Activated CD8-positive, alpha-beta T cell treated with anti-CD3 and anti-CD28 coated beads for 36 hours (primary cell): ENCODE measurements around the gene BET1L. TPM values are rescaled to one million over a fixed set of nuclear protein-coding genes. Genes with fewer than 3 reads are reported as not detected.
"Not testable (repeated sequence)": the region's sequence is repeated elsewhere in the genome, so short reads cannot be mapped to it uniquely, and the experiment has no call there.

Source experiments
- ATAC-seq: fragments of 200-7000 bp; cut with Tn5 transposase; one replicate; pipeline ENCODE4 v1.10.0; 2021; ENCODE audit warnings: mild to moderate bottlenecking, moderate library complexity
- CTCF ChIA-PET: fragments of 350-600 bp; sonication (Branson Sonifier 250); formaldehyde crosslinking; loops from one replicate; lab custom pipeline; 2021; ENCODE audit warnings: antibody characterized with exemption; lab: Charles Lee
- POLR2A ChIA-PET: fragments of 350-600 bp; sonication (Branson Sonifier 250); formaldehyde crosslinking; loops from one replicate; lab custom pipeline; 2021; ENCODE audit warnings: antibody characterized with exemption; lab: Charles Lee
- DNase-seq: peaks from one replicate; pipeline ENCODE4 v3.0.0-alpha.2; 2020
- H3K27ac Mint-ChIP-seq: one replicate; pipeline ENCODE4 v1.8.0; 2021; ENCODE audit warnings: mild to moderate bottlenecking, mixed read lengths
- H3K27me3 Mint-ChIP-seq: one replicate; pipeline ENCODE4 v1.8.0; 2021; ENCODE audit warnings: mixed read lengths
- H3K36me3 Mint-ChIP-seq: one replicate; pipeline ENCODE4 v1.8.0; 2021; ENCODE audit warnings: low read depth, mixed read lengths
- H3K4me1 Mint-ChIP-seq: one replicate; pipeline ENCODE4 v1.8.0; 2021; ENCODE audit warnings: low read depth, mixed read lengths
- H3K4me3 Mint-ChIP-seq: one replicate; pipeline ENCODE4 v1.8.0; 2021; ENCODE audit warnings: mild to moderate bottlenecking, moderate library complexity, mixed read lengths
- H3K9me3 Mint-ChIP-seq: one replicate; pipeline ENCODE4 v1.8.0; 2021; ENCODE audit warnings: mixed read lengths
- intact Hi-C: fragments of 100-400 bp; cut with micrococcal nuclease; formaldehyde crosslinking; loops from one replicate; pipeline ENCODE4 v1.10.0; 2022
- total RNA-seq, 2 experiments: library from RNA; stranded (reverse); gene quantifications; one replicate each; pipeline ENCODE4 v1.2.3, GENCODE V29; 2021
- TF ChIP-seq, protein P1 (sequence below): fragments of 200-600 bp; IDR thresholded peaks from one replicate; pipeline ENCODE4 v1.8.0; 2022; ENCODE audit warnings: antibody characterized with exemption, mild to moderate bottlenecking

The BET1L gene
- total RNA-seq, 2 experiments from 2014 or later: 58.4 to 68.9 TPM

DNA sequence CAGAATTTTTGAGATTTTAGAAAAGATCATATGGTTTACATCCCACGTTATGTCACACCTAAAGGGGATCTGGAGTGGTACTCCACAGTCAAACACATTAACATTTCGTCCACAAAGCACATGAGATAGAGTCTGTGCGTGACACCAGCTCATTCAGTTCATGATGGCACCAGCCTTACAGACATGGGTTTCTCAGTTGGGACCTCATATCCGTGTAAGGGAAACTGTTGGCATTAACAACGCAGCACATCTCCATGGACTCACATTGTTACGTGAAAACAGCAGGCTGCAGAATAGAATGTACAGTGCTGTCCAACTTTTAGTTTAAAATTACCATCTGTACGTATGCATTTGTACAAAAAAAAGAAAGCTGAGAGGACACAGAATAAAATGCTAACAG, 14.3 kb upstream of the BET1L start:
- intact Hi-C loops: no loop called here
- CTCF ChIA-PET: interaction anchor here (0.6 to 2.7 kb wide), 2 partner anchors 30 to 298 kb away, joined by 3 to 14 read pairs; no protein-coding TSS in a partner anchor

DNA sequence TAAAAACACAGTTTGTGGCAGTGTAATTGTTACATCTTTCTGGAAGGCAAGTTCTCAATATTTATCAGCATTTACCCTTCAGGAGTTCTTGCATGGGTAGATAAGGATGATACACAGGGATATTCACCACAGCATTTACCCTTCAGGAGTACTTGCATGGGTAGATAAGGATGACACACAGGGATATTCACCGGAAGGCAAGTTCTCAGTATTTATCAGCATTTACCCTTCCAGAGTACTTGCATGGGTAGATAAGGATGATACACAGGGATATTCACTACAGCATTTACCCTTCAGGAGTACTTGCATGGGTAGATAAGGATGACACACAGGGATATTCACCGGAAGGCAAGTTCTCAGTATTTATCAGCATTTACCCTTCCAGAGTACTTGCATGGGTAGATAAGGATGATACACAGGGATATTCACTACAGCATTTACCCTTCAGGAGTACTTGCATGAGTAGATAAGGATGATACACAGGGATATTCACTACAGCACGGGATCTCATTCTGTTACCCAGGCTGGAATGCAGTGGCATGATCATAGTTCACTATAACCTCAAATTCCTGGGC, 13.5 kb upstream of the BET1L start:
- H3K4me1 Mint-ChIP-seq: peaks cover 13% of the 10 kb centered on the region
- intact Hi-C loops, H3K9me3 Mint-ChIP-seq, H3K4me3 Mint-ChIP-seq, DNase-seq, ATAC-seq, H3K27ac Mint-ChIP-seq, H3K27me3 Mint-ChIP-seq: not testable (repeated sequence)
- ChIA-PET CTCF (interaction anchor here (0.6 to 2.7 kb wide), 2 partner anchors 30 to 299 kb away, joined by 3 to 14 read pairs; no protein-coding TSS in a partner anchor), POLR2A (interaction anchor here (1.4 kb wide), 1 partner anchor 9 kb away, joined by 7 read pairs; no protein-coding TSS in a partner anchor)
- H3K36me3 Mint-ChIP-seq: peaks cover 11% of the 10 kb centered on the region

More for the DNA sequence above, 14.3 kb upstream of the BET1L start:
- POLR2A ChIA-PET: interaction anchor here (1.4 to 2.2 kb wide), 2 partner anchors 8 kb away, joined by 7 to 9 read pairs; no protein-coding TSS in a partner anchor
- H3K4me1 Mint-ChIP-seq: peaks cover 18% of the 10 kb centered on the region
- TF ChIP-seq, protein P1, sequence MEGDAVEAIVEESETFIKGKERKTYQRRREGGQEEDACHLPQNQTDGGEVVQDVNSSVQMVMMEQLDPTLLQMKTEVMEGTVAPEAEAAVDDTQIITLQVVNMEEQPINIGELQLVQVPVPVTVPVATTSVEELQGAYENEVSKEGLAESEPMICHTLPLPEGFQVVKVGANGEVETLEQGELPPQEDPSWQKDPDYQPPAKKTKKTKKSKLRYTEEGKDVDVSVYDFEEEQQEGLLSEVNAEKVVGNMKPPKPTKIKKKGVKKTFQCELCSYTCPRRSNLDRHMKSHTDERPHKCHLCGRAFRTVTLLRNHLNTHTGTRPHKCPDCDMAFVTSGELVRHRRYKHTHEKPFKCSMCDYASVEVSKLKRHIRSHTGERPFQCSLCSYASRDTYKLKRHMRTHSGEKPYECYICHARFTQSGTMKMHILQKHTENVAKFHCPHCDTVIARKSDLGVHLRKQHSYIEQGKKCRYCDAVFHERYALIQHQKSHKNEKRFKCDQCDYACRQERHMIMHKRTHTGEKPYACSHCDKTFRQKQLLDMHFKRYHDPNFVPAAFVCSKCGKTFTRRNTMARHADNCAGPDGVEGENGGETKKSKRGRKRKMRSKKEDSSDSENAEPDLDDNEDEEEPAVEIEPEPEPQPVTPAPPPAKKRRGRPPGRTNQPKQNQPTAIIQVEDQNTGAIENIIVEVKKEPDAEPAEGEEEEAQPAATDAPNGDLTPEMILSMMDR: no peak
- no peaks in the 10 kb centered on the region for H3K9me3 Mint-ChIP-seq
- DNase-seq (no peak), ATAC-seq (no peak)
- H3K27ac Mint-ChIP-seq: no peak overlapping the region
- H3K4me3 Mint-ChIP-seq: no peak overlapping the region
- H3K27me3 Mint-ChIP-seq: no peaks in the 10 kb centered on the region
- peaks cover 8% of the 10 kb centered on the region for H3K36me3 Mint-ChIP-seq

DNA sequence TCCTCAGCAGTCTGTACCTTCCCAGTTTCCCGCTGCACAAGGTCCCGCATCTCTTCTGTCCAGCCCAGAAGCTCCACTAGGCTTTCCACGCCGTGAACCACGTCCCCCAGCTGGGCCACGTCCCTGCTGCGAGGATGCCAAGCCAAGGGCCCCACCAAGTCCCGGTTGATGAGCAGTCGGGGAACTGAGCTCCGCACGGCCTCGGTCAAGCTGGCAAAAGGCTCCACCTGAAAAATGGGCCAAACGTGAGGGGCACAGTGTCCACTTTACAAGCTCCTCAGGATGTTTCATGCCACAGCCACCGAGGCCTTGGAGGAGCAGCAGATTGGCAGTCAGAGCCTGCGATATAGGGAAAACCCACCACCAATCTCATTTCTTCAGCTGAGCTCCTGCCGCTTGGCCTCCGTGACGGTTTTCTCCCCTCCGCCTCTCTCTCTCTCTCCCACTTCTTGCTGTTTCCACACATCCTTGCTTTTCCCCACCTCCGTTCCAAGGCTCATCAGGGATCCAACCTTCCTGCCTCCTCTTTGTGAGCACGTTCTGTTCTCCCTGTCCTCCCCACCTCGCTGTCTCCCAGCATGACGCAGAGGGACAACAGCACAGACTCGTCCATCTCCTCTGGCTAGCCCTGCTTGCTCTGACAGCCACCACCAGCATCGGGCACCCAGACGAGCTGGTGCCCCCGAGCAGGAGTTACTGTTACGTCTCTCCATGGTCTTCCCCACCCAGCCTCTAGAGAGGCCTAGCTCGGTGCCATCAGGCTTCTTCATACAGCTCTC, 11.8 kb upstream of the BET1L start:
- POLR2A ChIA-PET: interaction anchor here (1.0 to 4.2 kb wide), 4 partner anchors 9 to 15 kb away, joined by 3 to 15 read pairs (median 4); partner anchors contain the start of genes BET1L and RIC8A

DNA sequence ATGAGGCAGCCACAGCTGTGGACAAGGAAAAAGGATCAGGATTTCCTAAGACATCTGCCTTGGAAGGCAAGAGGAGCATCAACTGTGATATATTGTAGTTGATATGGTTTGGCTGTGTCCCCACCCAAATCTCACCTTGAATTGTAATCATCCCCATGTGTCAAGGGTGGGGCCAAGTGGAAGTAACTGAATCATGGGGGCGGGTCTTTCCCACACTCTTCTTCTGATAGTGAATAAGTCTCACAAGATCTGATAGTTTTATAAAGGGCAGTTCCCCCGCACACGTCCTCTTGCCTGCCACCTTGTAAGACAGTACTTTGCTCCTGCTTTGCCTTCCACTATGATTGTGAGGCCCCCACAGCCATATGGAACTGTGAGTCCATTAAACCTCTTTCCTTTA, 10.5 kb upstream of the BET1L start:
- TF ChIP-seq, protein P1: no peak
- no peaks in the 10 kb centered on the region for H3K9me3 Mint-ChIP-seq
- intact Hi-C loops: no loop called here
- H3K27ac Mint-ChIP-seq: peak overlapping the region; percentile 42
- ATAC-seq: peak; percentile 32
- DNase-seq: peak; percentile 35
- no peaks in the 10 kb centered on the region for H3K27me3 Mint-ChIP-seq
- peaks cover 9% of the 10 kb centered on the region for H3K4me1 Mint-ChIP-seq
- H3K4me3 Mint-ChIP-seq: no peak overlapping the region
- H3K36me3 Mint-ChIP-seq: peaks cover 30% of the 10 kb centered on the region
- ChIA-PET POLR2A (interaction anchor here (1.0 to 4.2 kb wide), 2 partner anchors 10 to 50 kb away, joined by 3 to 15 read pairs; partner anchors contain the start of genes BET1L and RIC8A), CTCF (interaction anchor here (1.5 kb wide), 1 partner anchor 33 kb away, joined by 6 read pairs; no protein-coding TSS in a partner anchor)

More for the DNA sequence above, 11.8 kb upstream of the BET1L start:
- intact Hi-C loops: no loop called here
- ATAC-seq: no peak
- H3K27me3 Mint-ChIP-seq: no peaks in the 10 kb centered on the region
- CTCF ChIA-PET: interaction anchor here (1.4 kb wide), 1 partner anchor 32 kb away, joined by 4 read pairs; no protein-coding TSS in a partner anchor
- TF ChIP-seq, protein P1: no peak
- peaks cover 9% of the 10 kb centered on the region for H3K4me1 Mint-ChIP-seq
- DNase-seq: no peak
- no peak overlapping the region for H3K27ac Mint-ChIP-seq
- H3K9me3 Mint-ChIP-seq: no peaks in the 10 kb centered on the region
- peaks cover 25% of the 10 kb centered on the region for H3K36me3 Mint-ChIP-seq
- no peak overlapping the region for H3K4me3 Mint-ChIP-seq
